HG02870 (cell line): Measurements from ENCODE around the gene HSDL2.

Experiments used
- ATAC-seq: cut with Tn5 transposase; IDR thresholded peaks from one replicate; pipeline ENCODE4 v1.9.1; 2021; ENCODE audit warnings: mild to moderate bottlenecking, moderate library complexity; ENCODE audit not compliant: unreplicated experiment

Gene HSDL2

GRCh38 chr9:112380102-112380824, at the start of gene HSDL2:
Gene HSDL2 (plus strand): TSS chr9:112380108. CDS start chr9:112380164, 56 bp downstream.
- peak; percentile 28 for ATAC-seq

- ATAC-seq: no peak
Measured at GRCh38 chr9:112331674-112331952, 48.3 kb upstream of the HSDL2 start.

GRCh38 chr9:112332214-112332613, 47.7 kb upstream of the HSDL2 start:
- ATAC-seq: no peak

- ATAC-seq: no peak
Measured at GRCh38 chr9:112332674-112332976, 47.3 kb upstream of the HSDL2 start.

- ATAC-seq: peak; percentile 52
Measured at GRCh38 chr9:112332977-112333638, 46.8 kb upstream of the HSDL2 start, which contains the start of gene PTBP3. Gene PTBP3 (minus strand): TSS chr9:112333619. CDS start chr9:112297865, 35,754 bp downstream.

GRCh38 chr9:112333639-112334431, 46.1 kb upstream of the HSDL2 start:
- ATAC-seq: peak; percentile 60

GRCh38 chr9:112334432-112334841, 45.5 kb upstream of the HSDL2 start:
- ATAC-seq: no peak

GRCh38 chr9:112337547-112337946, 42.4 kb upstream of the HSDL2 start:
- no peak for ATAC-seq

- ATAC-seq: no peak
Measured at GRCh38 chr9:112338561-112338960, 41.3 kb upstream of the HSDL2 start.

GRCh38 chr9:112339886-112340285, 40.0 kb upstream of the HSDL2 start:
- no peak for ATAC-seq

- ATAC-seq: no peak
Measured at GRCh38 chr9:112341730-112342129, 38.2 kb upstream of the HSDL2 start.

- ATAC-seq: no peak
Measured at GRCh38 chr9:112348257-112349007, 31.5 kb upstream of the HSDL2 start.

- no peak for ATAC-seq
Measured at GRCh38 chr9:112349008-112349333, 30.9 kb upstream of the HSDL2 start.

GRCh38 chr9:112351184-112351583, 28.7 kb upstream of the HSDL2 start:
- no peak for ATAC-seq

GRCh38 chr9:112352209-112352608, 27.7 kb upstream of the HSDL2 start:
- ATAC-seq: no peak

GRCh38 chr9:112354081-112354743, 25.7 kb upstream of the HSDL2 start:
- ATAC-seq: no peak

GRCh38 chr9:112355427-112355897, 24.4 kb upstream of the HSDL2 start:
- ATAC-seq: no peak

GRCh38 chr9:112360047-112360804, 19.7 kb upstream of the HSDL2 start:
- ATAC-seq: no peak

- no peak for ATAC-seq
Measured at GRCh38 chr9:112361601-112362000, 18.3 kb upstream of the HSDL2 start.

- no peak for ATAC-seq
Measured at GRCh38 chr9:112364761-112365160, 15.1 kb upstream of the HSDL2 start.
